HG03520 (cell line): ENCODE data around the gene MFRP.
A peak's percentile ranks its signal among the peaks of the same experiment; 100 is the strongest.

Experiments used
- ATAC-seq: cut with Tn5 transposase; IDR thresholded peaks from one replicate; pipeline ENCODE4 v1.9.1; 2021; ENCODE audit warnings: mild to moderate bottlenecking, moderate library complexity; ENCODE audit not compliant: unreplicated experiment

Gene MFRP

GRCh38 chr11:119338965-119339588 is 7.4 kb downstream of the MFRP start:
- ATAC-seq = no peak

- ATAC-seq = no peak
Observed at GRCh38 chr11:119338318-119338890, 8.1 kb downstream of the MFRP start.

GRCh38 chr11:119337581-119338317 is 8.8 kb downstream of the MFRP start:
- ATAC-seq = no peak

- no peak for ATAC-seq
Observed at GRCh38 chr11:119336744-119337469, 9.6 kb downstream of the MFRP start.

- no peak for ATAC-seq
Observed at GRCh38 chr11:119335655-119336543, 10.6 kb downstream of the MFRP start.

- ATAC-seq = no peak
Observed at GRCh38 chr11:119335091-119335654, 11.3 kb downstream of the MFRP start.

GRCh38 chr11:119334174-119334930 is 12.2 kb downstream of the MFRP start, which contains the start of gene RNF26:
RNF26 (plus strand) TSS chr11:119334527; CDS start chr11:119335123, 596 bp downstream.
- ATAC-seq = peak; percentile 93

GRCh38 chr11:119332111-119332765 is 14.3 kb downstream of the MFRP start:
- ATAC-seq = no peak

GRCh38 chr11:119330237-119330636 is 16.3 kb downstream of the MFRP start:
- ATAC-seq = no peak

GRCh38 chr11:119329320-119329719 is 17.2 kb downstream of the MFRP start:
- no peak for ATAC-seq

GRCh38 chr11:119324189-119324588 is 22.3 kb downstream of the MFRP start:
- no peak for ATAC-seq

GRCh38 chr11:119323532-119324033 is 22.9 kb downstream of the MFRP start:
- no peak for ATAC-seq

GRCh38 chr11:119322921-119323531 is 23.5 kb downstream of the MFRP start:
- no peak for ATAC-seq

GRCh38 chr11:119322360-119322739 is 24.2 kb downstream of the MFRP start:
- no peak for ATAC-seq

- peak; percentile 42 for ATAC-seq
Observed at GRCh38 chr11:119320776-119321524, 25.6 kb downstream of the MFRP start.

GRCh38 chr11:119320240-119320775 is 26.2 kb downstream of the MFRP start:
- ATAC-seq = no peak

GRCh38 chr11:119319700-119320239 is 26.7 kb downstream of the MFRP start:
- ATAC-seq = no peak
